Measurements from ENCODE around the gene SAMD13.

GRCh38 chr1:84282780-84283333 is 18.7 kb upstream of the SAMD13 start:
- no peak for TF ChIP-seq POLR2A (IDR thresholded peaks at IDR 0.05; ENCODE audit: low read length)
- no peak for TF ChIP-seq GATA1 (IDR thresholded peaks at IDR 0.05; ENCODE audit: low read depth, low read length)
